Fibroblast of lung (primary cell): ENCODE results near the gene MRPL52. TPM values are rescaled to one million over a fixed set of nuclear protein-coding genes. Genes with fewer than 3 reads are reported as not detected.

ENCODE experiments used
- DNase-seq, 2 donors: peaks; one replicate each; pipeline versions ENCODE4 v3.0.0 to v3.0.0-alpha.2; 2010; ENCODE audit warnings: low read depth in 2 of 2
- H2AFZ ChIP-seq: 2 replicates; pipeline ENCODE4 v1.5.1; 2012; ENCODE audit warnings: low read length, control low read depth, inconsistent platforms
- H3K27ac ChIP-seq: 2 replicates; pipeline ENCODE4 v1.5.1; 2011; ENCODE audit warnings: low read length, control low read depth; ENCODE audit not compliant: insufficient read depth
- H3K27me3 ChIP-seq: 2 replicates; pipeline ENCODE4 v1.5.1; 2011; ENCODE audit warnings: mild to moderate bottlenecking, low read length; ENCODE audit not compliant: control insufficient read depth, insufficient read depth
- H3K36me3 ChIP-seq: 2 replicates; pipeline ENCODE4 v1.5.1; 2011; ENCODE audit warnings: low read length; ENCODE audit not compliant: control insufficient read depth, insufficient read depth
- H3K4me1 ChIP-seq: 2 replicates; pipeline ENCODE4 v1.5.1; 2011; ENCODE audit warnings: low read length; ENCODE audit not compliant: control insufficient read depth, insufficient read depth; ENCODE audit errors: extremely low read depth
- H3K4me2 ChIP-seq: 2 replicates; pipeline ENCODE4 v1.5.1; 2011; ENCODE audit warnings: low read length, control low read depth; ENCODE audit not compliant: insufficient read depth; ENCODE audit errors: extremely low read depth
- H3K4me3 ChIP-seq, 4 experiments: fragments of 200-600 bp in 1 of 4; sonication (generic) in 1 of 4; replicated peaks in 1 of 4; 2 replicates each; pipeline ENCODE4 v1.5.1; 2011 to 2016; ENCODE audit warnings: low read length in 4 of 4, low read depth in 3 of 4, mild to moderate bottlenecking in 3 of 4, control low read depth in 2 of 4, inconsistent platforms in 1 of 4, mixed read lengths in 1 of 4; ENCODE audit not compliant: insufficient read depth in 1 of 4; ENCODE audit errors: control extremely low read depth in 1 of 4
- H3K79me2 ChIP-seq: 2 replicates; pipeline ENCODE4 v1.5.1; 2012; ENCODE audit warnings: mild to moderate bottlenecking, low read length, inconsistent platforms; ENCODE audit not compliant: control insufficient read depth, insufficient read depth
- H3K9ac ChIP-seq: 2 replicates; pipeline ENCODE4 v1.5.1; 2011; ENCODE audit warnings: mild to moderate bottlenecking, low read length, control low read depth; ENCODE audit not compliant: insufficient read depth
- H3K9me3 ChIP-seq: 2 replicates; pipeline ENCODE4 v1.5.1; 2012; ENCODE audit warnings: low read depth, low read length; ENCODE audit not compliant: control insufficient read depth, insufficient read depth
- H4K20me1 ChIP-seq: 2 replicates; pipeline ENCODE4 v1.5.1; 2011; ENCODE audit warnings: low read length; ENCODE audit not compliant: control insufficient read depth, insufficient read depth; ENCODE audit errors: extremely low read depth
- EZH2 ChIP-seq: IDR thresholded peaks from 2 replicates; pipeline ENCODE4 v1.5.1; 2012; ENCODE audit warnings: low read length, control low read depth, mild to moderate bottlenecking; ENCODE audit errors: missing control alignments
- polyA plus RNA-seq, 2 donors: library from polyadenylated mRNA; depleted of rRNA in 1 of 2; stranded (reverse) in 1 of 2; unstranded in 1 of 2; fragments of >200 nt; gene quantifications; 2 replicates each; pipeline ENCODE4 v1.2.1, GENCODE V29; 2011 to 2012; ENCODE audit warnings: missing spikeins in 1 of 2
- total RNA-seq: library from RNA; depleted of rRNA; stranded (reverse); fragments of >200 nt; gene quantifications from 2 replicates; pipeline ENCODE4 v1.2.1, GENCODE V29; 2014
- TF ChIP-seq, protein P1 (sequence below), 2 donors: IDR thresholded peaks in 1 of 2; conservative IDR thresholded peaks in 1 of 2; 1 replicate in 1 of 2; 2 replicates in 1 of 2; pipeline ENCODE4 v1.5.1; 2011 to 2012; ENCODE audit warnings: low read length in 2 of 2, control low read depth in 1 of 2, inconsistent platforms in 1 of 2, low read depth in 1 of 2, mild to moderate bottlenecking in 1 of 2

Gene MRPL52
- total and polyA plus RNA-seq, 2 donors (not counting 1 experiment from before 2014, with no cell fraction given): 44.1 to 50.5 TPM

DNA sequence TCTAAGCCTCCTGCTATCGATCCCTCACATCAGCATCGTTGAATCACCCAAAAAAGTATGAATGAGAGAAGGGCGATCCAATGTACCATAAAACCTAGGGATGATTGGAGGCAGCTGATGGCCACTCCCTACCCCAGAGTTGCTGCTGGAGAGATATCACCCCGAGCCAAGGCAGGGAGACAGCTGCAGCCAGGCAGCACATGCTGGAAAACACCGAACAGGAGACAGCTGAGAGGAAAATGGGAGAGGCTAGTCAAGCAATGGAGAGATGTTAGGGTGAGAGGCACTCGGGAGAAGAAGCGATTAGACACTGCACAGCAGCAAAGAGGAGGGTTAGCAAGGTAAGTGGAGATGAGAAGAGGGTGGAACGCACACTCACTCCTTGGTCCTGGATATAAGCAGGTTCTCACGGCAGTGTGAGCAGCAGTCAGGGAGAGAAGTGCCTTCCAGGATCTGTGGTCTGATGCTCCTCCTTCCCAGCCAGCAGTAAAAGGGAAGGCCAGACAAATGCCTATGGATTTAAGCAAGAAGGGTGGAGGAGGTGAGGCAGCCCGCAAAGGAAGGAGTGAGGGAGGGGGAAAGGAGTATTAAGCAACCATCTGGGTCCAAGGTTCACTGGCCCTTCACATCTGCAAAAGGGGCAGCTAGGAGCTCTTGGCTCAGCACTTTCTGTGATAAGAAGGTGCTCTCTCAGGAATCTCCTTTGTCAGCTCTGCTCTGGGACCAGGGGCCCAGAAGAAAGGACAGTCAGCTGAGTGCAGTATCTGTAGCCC lies 14.6 kb upstream of the MRPL52 start, which contains the start of gene SLC7A7:
SLC7A7 (minus strand) TSS at position 495 of the 773 bp plus-strand sequence. CDS start 2,037 bp downstream, outside the sequence.
- no peak for TF ChIP-seq EZH2
- TF ChIP-seq, protein P1, sequence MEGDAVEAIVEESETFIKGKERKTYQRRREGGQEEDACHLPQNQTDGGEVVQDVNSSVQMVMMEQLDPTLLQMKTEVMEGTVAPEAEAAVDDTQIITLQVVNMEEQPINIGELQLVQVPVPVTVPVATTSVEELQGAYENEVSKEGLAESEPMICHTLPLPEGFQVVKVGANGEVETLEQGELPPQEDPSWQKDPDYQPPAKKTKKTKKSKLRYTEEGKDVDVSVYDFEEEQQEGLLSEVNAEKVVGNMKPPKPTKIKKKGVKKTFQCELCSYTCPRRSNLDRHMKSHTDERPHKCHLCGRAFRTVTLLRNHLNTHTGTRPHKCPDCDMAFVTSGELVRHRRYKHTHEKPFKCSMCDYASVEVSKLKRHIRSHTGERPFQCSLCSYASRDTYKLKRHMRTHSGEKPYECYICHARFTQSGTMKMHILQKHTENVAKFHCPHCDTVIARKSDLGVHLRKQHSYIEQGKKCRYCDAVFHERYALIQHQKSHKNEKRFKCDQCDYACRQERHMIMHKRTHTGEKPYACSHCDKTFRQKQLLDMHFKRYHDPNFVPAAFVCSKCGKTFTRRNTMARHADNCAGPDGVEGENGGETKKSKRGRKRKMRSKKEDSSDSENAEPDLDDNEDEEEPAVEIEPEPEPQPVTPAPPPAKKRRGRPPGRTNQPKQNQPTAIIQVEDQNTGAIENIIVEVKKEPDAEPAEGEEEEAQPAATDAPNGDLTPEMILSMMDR (conservative IDR thresholded peaks at IDR 0.05 in 1 of 2, IDR thresholded peaks at IDR 0.05 in 1 of 2; ENCODE audit: low read depth in 1 of 2, low read length in 2 of 2): no peak
- Histone ChIP-seq H3K4me3 (no peak within 1 kb of the TSS), H3K4me2 (no peak within 1 kb of the TSS), H3K79me2 (no peaks in the 10 kb centered on the region), H2AFZ (peak within 1 kb of the TSS; percentile 54), H4K20me1 (no peaks in the 10 kb centered on the region), H3K9ac (no peak within 1 kb of the TSS), H3K27ac (no peak within 1 kb of the TSS), H3K4me1 (peaks cover 2% of the 10 kb centered on the region), H3K36me3 (no peaks in the 10 kb centered on the region), H3K27me3 (no peaks in the 10 kb centered on the region), H3K9me3 (no peaks in the 10 kb centered on the region)
- DNase-seq: peak in 1 of 2 donors; percentile 34

DNA sequence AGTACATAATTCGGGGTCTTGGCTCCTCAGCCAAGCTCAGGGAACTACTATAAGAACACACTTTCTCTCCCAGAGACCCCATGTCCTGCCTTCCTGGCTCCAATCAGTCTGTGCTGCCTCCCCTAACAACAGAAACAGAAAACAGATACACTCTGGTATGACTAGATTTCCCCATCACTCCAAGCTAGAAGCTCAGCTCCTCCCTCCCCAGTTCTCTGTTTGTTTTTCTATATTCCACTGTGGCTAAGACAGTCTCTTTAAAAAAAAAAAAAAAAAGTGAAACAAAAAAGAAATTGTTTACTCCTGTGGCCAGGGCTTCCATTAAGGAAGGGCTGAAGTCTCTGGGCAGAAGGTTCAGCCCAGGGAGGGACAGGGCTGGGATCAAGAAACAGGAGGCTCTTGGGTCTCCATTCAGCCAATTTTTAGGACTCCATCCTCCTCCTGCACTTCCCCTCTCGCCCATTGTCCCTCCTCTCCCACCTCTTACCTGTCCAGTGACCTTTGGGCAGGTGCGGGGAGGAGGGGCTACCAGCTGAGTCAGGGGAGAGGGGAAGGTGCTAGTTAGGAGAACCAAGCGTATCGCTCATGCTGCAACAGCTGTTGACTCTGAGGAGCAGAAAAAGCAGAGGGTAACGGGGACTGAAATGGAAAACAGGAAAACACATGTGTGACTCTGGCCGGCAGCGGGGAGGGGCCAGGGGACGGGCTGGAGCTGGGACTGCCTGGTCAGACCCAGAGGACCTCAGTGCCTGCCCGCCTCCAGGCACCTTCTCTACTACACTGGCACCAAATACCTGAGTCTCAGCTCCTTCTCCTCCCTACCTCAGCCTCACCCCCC lies 10.3 kb upstream of the MRPL52 start:
- TF ChIP-seq EZH2: no peak
- TF ChIP-seq, protein P1 (conservative IDR thresholded peaks at IDR 0.05 in 1 of 2, IDR thresholded peaks at IDR 0.05 in 1 of 2; ENCODE audit: low read depth in 1 of 2, low read length in 2 of 2): no peak
- H3K27ac ChIP-seq: peak overlapping the region; percentile 56
- no peaks in the 10 kb centered on the region for H4K20me1 ChIP-seq
- H3K27me3 ChIP-seq: no peaks in the 10 kb centered on the region
- peak overlapping the region; percentile 48 for H3K9ac ChIP-seq
- no peaks in the 10 kb centered on the region for H3K79me2 ChIP-seq
- no peaks in the 10 kb centered on the region for H3K9me3 ChIP-seq
- H3K4me2 ChIP-seq: peak overlapping the region; percentile 72
- peaks cover 10% of the 10 kb centered on the region for H3K4me1 ChIP-seq
- DNase-seq: peak; percentile 62 to 85
- no peaks in the 10 kb centered on the region for H3K36me3 ChIP-seq
- H3K4me3 ChIP-seq: peak overlapping the region in 3 of 4 experiments; percentile 16 to 55 (median 41)
- peak overlapping the region; percentile 37 for H2AFZ ChIP-seq

GRCh38 chr14:22820731-22821130 lies 9.0 kb upstream of the MRPL52 start:
- no peak for TF ChIP-seq EZH2
- TF ChIP-seq, protein P1 (conservative IDR thresholded peaks at IDR 0.05 in 1 of 2, IDR thresholded peaks at IDR 0.05 in 1 of 2; ENCODE audit: low read depth in 1 of 2, low read length in 2 of 2): no peak
- H2AFZ ChIP-seq: no peak overlapping the region
- H3K4me2 ChIP-seq: no peak overlapping the region
- H3K9me3 ChIP-seq: no peaks in the 10 kb centered on the region
- peaks cover 12% of the 10 kb centered on the region for H3K4me1 ChIP-seq
- H3K27me3 ChIP-seq: no peaks in the 10 kb centered on the region
- H3K4me3 ChIP-seq: no peak overlapping the region
- no peaks in the 10 kb centered on the region for H4K20me1 ChIP-seq
- H3K36me3 ChIP-seq: no peaks in the 10 kb centered on the region
- H3K79me2 ChIP-seq: no peaks in the 10 kb centered on the region
- H3K9ac ChIP-seq: no peak overlapping the region
- DNase-seq: peak in 1 of 2 donors; percentile 40
- no peak overlapping the region for H3K27ac ChIP-seq
